Measurements from ENCODE around the gene DPYD. TPM values are rescaled to one million over a fixed set of nuclear protein-coding genes. Genes with fewer than 3 reads are reported as not detected.

Gene DPYD
- total RNA-seq, 1 experiment from 2014 or later, result 12.8 TPM

- Histone ChIP-seq H3F3A (ENCODE audit: low read length, unreplicated experiment) (no peaks in the 10 kb centered on the region), H4K20me1 (ENCODE audit: low read length) (no peaks in the 10 kb centered on the region), H3K27me3 (ENCODE audit: low read length) (no peaks in the 10 kb centered on the region), H3K27ac (ENCODE audit: low read length) (no peak overlapping the region), H3K9ac (ENCODE audit: low read length) (no peak overlapping the region), H3K36me3 (ENCODE audit: low read depth, low read length) (no peaks in the 10 kb centered on the region), H3K4me3 (ENCODE audit: low read length) (no peak overlapping the region), H3K9me3 (ENCODE audit: low read length) (no peaks in the 10 kb centered on the region), H3K4me1 (ENCODE audit: insufficient read depth, low read length) (no peaks in the 10 kb centered on the region), H3K4me2 (ENCODE audit: low read length) (no peak overlapping the region), H3K79me2 (ENCODE audit: low read length) (no peaks in the 10 kb centered on the region), H2AFZ (ENCODE audit: low read length) (no peak overlapping the region), H3K9me2 (replicated peaks; ENCODE audit: low read length) (no peaks in the 10 kb centered on the region)
- ATAC-seq (no peak), DNase-seq (no peak)
- ChIA-PET POLR2A (ENCODE audit: unreplicated experiment) (no interaction called here), CTCF (no interaction called here)
- TF ChIP-seq EZH2phosphoT487 (IDR thresholded peaks at IDR 0.05; ENCODE audit: borderline replicate concordance, low read length) (no peak), EZH2 (IDR thresholded peaks at IDR 0.05; ENCODE audit: low read length, unreplicated experiment) (no peak), CTCF (conservative IDR thresholded peaks at IDR 0.05; ENCODE audit: low read depth, low read length) (no peak)
- BruUV-seq (replicated peaks), result no TSS peak
- intact Hi-C loops (cut with micrococcal nuclease), result no loop called here
Observed at GRCh38 chr1:97348599-97349265, 572.1 kb downstream of the DPYD start.

GRCh38 chr1:97340951-97341350 is 579.9 kb downstream of the DPYD start:
- no peaks in the 10 kb centered on the region for H3F3A ChIP-seq (ENCODE audit: low read length, unreplicated experiment)
- no peak overlapping the region for H3K27ac ChIP-seq (ENCODE audit: low read length)
- DNase-seq (peak; percentile 48), ATAC-seq (no peak)
- intact Hi-C loops (cut with micrococcal nuclease), result no loop called here
- H2AFZ ChIP-seq (ENCODE audit: low read length), result no peak overlapping the region
- no peak overlapping the region for H3K4me2 ChIP-seq (ENCODE audit: low read length)
- peaks cover 11% of the 10 kb centered on the region for H3K4me1 ChIP-seq (ENCODE audit: insufficient read depth, low read length)
- no peaks in the 10 kb centered on the region for H3K27me3 ChIP-seq (ENCODE audit: low read length)
- ChIA-PET CTCF (no interaction called here), POLR2A (ENCODE audit: unreplicated experiment) (no interaction called here)
- no peak overlapping the region for H3K4me3 ChIP-seq (ENCODE audit: low read length)
- H4K20me1 ChIP-seq (ENCODE audit: low read length), result no peaks in the 10 kb centered on the region
- TF ChIP-seq EZH2phosphoT487 (IDR thresholded peaks at IDR 0.05; ENCODE audit: borderline replicate concordance, low read length), result no peak
- no peak for TF ChIP-seq CTCF (conservative IDR thresholded peaks at IDR 0.05; ENCODE audit: low read depth, low read length)
- no peak for TF ChIP-seq EZH2 (IDR thresholded peaks at IDR 0.05; ENCODE audit: low read length, unreplicated experiment)
- no peaks in the 10 kb centered on the region for H3K79me2 ChIP-seq (ENCODE audit: low read length)
- BruUV-seq (replicated peaks), result no TSS peak
- no peaks in the 10 kb centered on the region for H3K36me3 ChIP-seq (ENCODE audit: low read depth, low read length)
- no peaks in the 10 kb centered on the region for H3K9me3 ChIP-seq (ENCODE audit: low read length)
- no peak overlapping the region for H3K9ac ChIP-seq (ENCODE audit: low read length)
- H3K9me2 ChIP-seq (replicated peaks; ENCODE audit: low read length), result no peaks in the 10 kb centered on the region

- no peak overlapping the region for H3K9ac ChIP-seq (ENCODE audit: low read length)
- POLR2A ChIA-PET (ENCODE audit: unreplicated experiment), result interaction anchor here (0.7 kb wide), 1 partner anchor 458 kb away, joined by 6 read pairs; no protein-coding TSS in a partner anchor
- no peak overlapping the region for H2AFZ ChIP-seq (ENCODE audit: low read length)
- no TSS peak for BruUV-seq (replicated peaks)
- H4K20me1 ChIP-seq (ENCODE audit: low read length), result no peaks in the 10 kb centered on the region
- H3K9me3 ChIP-seq (ENCODE audit: low read length), result no peaks in the 10 kb centered on the region
- H3K4me2 ChIP-seq (ENCODE audit: low read length), result no peak overlapping the region
- H3K4me1 ChIP-seq (ENCODE audit: insufficient read depth, low read length), result peaks cover 11% of the 10 kb centered on the region
- intact Hi-C loops (cut with micrococcal nuclease), result no loop called here
- no peak overlapping the region for H3K27ac ChIP-seq (ENCODE audit: low read length)
- TF ChIP-seq CTCF (conservative IDR thresholded peaks at IDR 0.05; ENCODE audit: low read depth, low read length), result no peak
- no peak for TF ChIP-seq EZH2 (IDR thresholded peaks at IDR 0.05; ENCODE audit: low read length, unreplicated experiment)
- no peak for TF ChIP-seq EZH2phosphoT487 (IDR thresholded peaks at IDR 0.05; ENCODE audit: borderline replicate concordance, low read length)
- H3K27me3 ChIP-seq (ENCODE audit: low read length), result no peaks in the 10 kb centered on the region
- DNase-seq (no peak), ATAC-seq (no peak)
- no peaks in the 10 kb centered on the region for H3K36me3 ChIP-seq (ENCODE audit: low read depth, low read length)
- no peak overlapping the region for H3K4me3 ChIP-seq (ENCODE audit: low read length)
- no peaks in the 10 kb centered on the region for H3K79me2 ChIP-seq (ENCODE audit: low read length)
- H3F3A ChIP-seq (ENCODE audit: low read length, unreplicated experiment), result no peaks in the 10 kb centered on the region
- CTCF ChIA-PET, result no interaction called here
- no peaks in the 10 kb centered on the region for H3K9me2 ChIP-seq (replicated peaks; ENCODE audit: low read length)
Observed at GRCh38 chr1:97338347-97338746, 582.5 kb downstream of the DPYD start.

Measured in PC-3 (cell line).